Spinal cord (tissue), 10 donors: ENCODE data around the gene NOC2L. TPM values are rescaled to one million over a fixed set of nuclear protein-coding genes. Genes with fewer than 3 reads are reported as not detected.
"Not testable (repeated sequence)": the region's sequence is repeated elsewhere in the genome, so short reads cannot be mapped to it uniquely, and the experiment has no call there.

Source experiments
- DNase-seq, 6 donors: peaks; one replicate each; pipeline versions ENCODE4 v3.0.0 to v3.0.0-alpha.2; 2013 to 2015; ENCODE audit warnings: low spot score in 6 of 6, low read depth in 4 of 6
- H3K27ac ChIP-seq: one replicate; pipeline ENCODE4 v1.5.1; 2013; ENCODE audit warnings: low read depth, low read length, control low read depth
- H3K27me3 ChIP-seq: one replicate; pipeline ENCODE4 v1.6.1; 2013; ENCODE audit warnings: low read length; ENCODE audit not compliant: control insufficient read depth, insufficient read depth
- H3K36me3 ChIP-seq: one replicate; pipeline ENCODE4 v1.6.1; 2013; ENCODE audit warnings: low read length; ENCODE audit not compliant: control insufficient read depth, insufficient read depth
- H3K4me1 ChIP-seq: one replicate; pipeline ENCODE4 v1.6.1; 2013; ENCODE audit warnings: low read length; ENCODE audit not compliant: control insufficient read depth, insufficient read depth
- H3K4me3 ChIP-seq: one replicate; pipeline ENCODE4 v1.5.1; 2013; ENCODE audit warnings: low read depth, low read length, control low read depth
- H3K9me3 ChIP-seq: one replicate; pipeline ENCODE4 v1.6.1; 2013; ENCODE audit warnings: low read length; ENCODE audit not compliant: control insufficient read depth, insufficient read depth
- WGBS: methylation state at CpG from one replicate; pipeline ENCODE4 v1.1.5; 2013; ENCODE audit warnings: missing lambda C conversion rate; ENCODE audit not compliant: insufficient coverage; 5-methylcytosine and 5-hydroxymethylcytosine counted together
- polyA plus RNA-seq, 2 donors: library from polyadenylated mRNA; unstranded; fragments of 120-200 nt; gene quantifications; one replicate each; pipeline ENCODE4 v1.2.1, GENCODE V29; 2013; ENCODE audit not compliant: insufficient read length in 2 of 2
- total RNA-seq, 2 donors: library from RNA; depleted of rRNA in 1 of 2; stranded (reverse); fragments of 120-200 nt in 1 of 2; fragments of >200 nt in 1 of 2; gene quantifications; one replicate each; pipeline versions ENCODE4 v1.2.3 to v1.2.4, GENCODE V29; 2013 to 2014
- donor health status: healthy.

The NOC2L gene
- total and polyA plus RNA-seq, 4 donors = 33.1 to 68.5 (median 55.9) TPM

- WGBS = 80% methylated on average over 6 of the region's 6 CpGs
- H3K27me3 ChIP-seq, H3K4me3 ChIP-seq, DNase-seq, H3K27ac ChIP-seq, H3K9me3 ChIP-seq: not testable (repeated sequence)
- peaks cover 29% of the 10 kb centered on the region for H3K4me1 ChIP-seq
- peaks cover 22% of the 10 kb centered on the region for H3K36me3 ChIP-seq
Measured at GRCh38 chr1:994546-994945, 35.5 kb upstream of the NOC2L start.

- Histone ChIP-seq H3K9me3 (no peaks in the 10 kb centered on the region), H3K4me1 (peaks cover 26% of the 10 kb centered on the region), H3K4me3 (no peak overlapping the region), H3K27ac (no peak overlapping the region), H3K27me3 (peaks cover 3% of the 10 kb centered on the region), H3K36me3 (peaks cover 22% of the 10 kb centered on the region)
- no peak for DNase-seq
- WGBS = 91% methylated on average over 5 of the region's 15 CpGs
Measured at GRCh38 chr1:993379-993995, 34.4 kb upstream of the NOC2L start.

GRCh38 chr1:992362-992761 is 33.3 kb upstream of the NOC2L start:
- no peak for DNase-seq
- peaks cover 14% of the 10 kb centered on the region for H3K4me1 ChIP-seq
- no peaks in the 10 kb centered on the region for H3K9me3 ChIP-seq
- no peaks in the 10 kb centered on the region for H3K27me3 ChIP-seq
- H3K36me3 ChIP-seq = peaks cover 11% of the 10 kb centered on the region
- no peak overlapping the region for H3K27ac ChIP-seq
- no peak overlapping the region for H3K4me3 ChIP-seq
- no CpG with 5 or more reads among the region's 7 CpGs for WGBS

GRCh38 chr1:991895-992294 is 32.8 kb upstream of the NOC2L start:
- Histone ChIP-seq H3K4me1 (peaks cover 10% of the 10 kb centered on the region), H3K4me3 (no peak overlapping the region), H3K27me3 (no peaks in the 10 kb centered on the region), H3K27ac (no peak overlapping the region), H3K9me3 (no peaks in the 10 kb centered on the region), H3K36me3 (peaks cover 6% of the 10 kb centered on the region)
- WGBS = 100% methylated on average over 4 of the region's 10 CpGs
- DNase-seq = no peak

- H3K4me3 ChIP-seq, H3K27ac ChIP-seq, H3K36me3 ChIP-seq, H3K27me3 ChIP-seq, DNase-seq, H3K4me1 ChIP-seq, H3K9me3 ChIP-seq: not testable (repeated sequence)
- 90% methylated on average over 2 of the region's 6 CpGs for WGBS
Measured at GRCh38 chr1:991275-991674, 32.2 kb upstream of the NOC2L start.

- 100% methylated on average over 1 of the region's 5 CpGs for WGBS
- H3K4me3 ChIP-seq, DNase-seq, H3K36me3 ChIP-seq, H3K4me1 ChIP-seq, H3K27me3 ChIP-seq, H3K9me3 ChIP-seq, H3K27ac ChIP-seq: not testable (repeated sequence)
Measured at GRCh38 chr1:988061-988460, 29.0 kb upstream of the NOC2L start.

GRCh38 chr1:985126-985525 is 26.1 kb upstream of the NOC2L start:
- WGBS = 79% methylated on average over 13 of the region's 13 CpGs
- Histone ChIP-seq H3K4me1 (peaks cover 6% of the 10 kb centered on the region), H3K9me3 (no peaks in the 10 kb centered on the region), H3K4me3 (no peak overlapping the region), H3K36me3 (no peaks in the 10 kb centered on the region), H3K27ac (no peak overlapping the region), H3K27me3 (peaks cover 9% of the 10 kb centered on the region)
- no peak for DNase-seq

GRCh38 chr1:984476-984814 is 25.4 kb upstream of the NOC2L start:
- Histone ChIP-seq H3K9me3 (no peaks in the 10 kb centered on the region), H3K27ac (no peak overlapping the region), H3K27me3 (peaks cover 9% of the 10 kb centered on the region), H3K4me3 (no peak overlapping the region), H3K36me3 (no peaks in the 10 kb centered on the region), H3K4me1 (peaks cover 6% of the 10 kb centered on the region)
- no peak for DNase-seq
- WGBS = 0% methylated on average over 2 of the region's 12 CpGs

- 22% methylated on average over 26 of the region's 29 CpGs for WGBS
- no peak overlapping the region for H3K4me3 ChIP-seq
- peaks cover 6% of the 10 kb centered on the region for H3K4me1 ChIP-seq
- H3K27me3 ChIP-seq = peaks cover 9% of the 10 kb centered on the region
- no peaks in the 10 kb centered on the region for H3K36me3 ChIP-seq
- no peaks in the 10 kb centered on the region for H3K9me3 ChIP-seq
- peak in 2 of 6 donors; percentile 54 to 59 for DNase-seq
- no peak overlapping the region for H3K27ac ChIP-seq
Measured at GRCh38 chr1:983798-984475, 24.9 kb upstream of the NOC2L start.

- Histone ChIP-seq H3K4me1 (peaks cover 6% of the 10 kb centered on the region), H3K4me3 (no peak overlapping the region), H3K36me3 (peaks cover 2% of the 10 kb centered on the region), H3K9me3 (no peaks in the 10 kb centered on the region), H3K27ac (no peak overlapping the region), H3K27me3 (peaks cover 9% of the 10 kb centered on the region)
- WGBS = 87% methylated on average over 40 of the region's 43 CpGs
- DNase-seq = no peak
Measured at GRCh38 chr1:982765-983436, 23.8 kb upstream of the NOC2L start.
